GM18873 (cell line): ENCODE data around the gene NOL3.
"Not testable (repeated sequence)": the region's sequence is repeated elsewhere in the genome, so short reads cannot be mapped to it uniquely, and the experiment has no call there.

Source experiments
- ATAC-seq: cut with Tn5 transposase; IDR thresholded peaks from one replicate; pipeline ENCODE4 v1.9.1; 2021; ENCODE audit warnings: mild to moderate bottlenecking, moderate library complexity, moderate number of reproducible peaks; ENCODE audit not compliant: unreplicated experiment, low FRiP score

NOL3 gene

DNA sequence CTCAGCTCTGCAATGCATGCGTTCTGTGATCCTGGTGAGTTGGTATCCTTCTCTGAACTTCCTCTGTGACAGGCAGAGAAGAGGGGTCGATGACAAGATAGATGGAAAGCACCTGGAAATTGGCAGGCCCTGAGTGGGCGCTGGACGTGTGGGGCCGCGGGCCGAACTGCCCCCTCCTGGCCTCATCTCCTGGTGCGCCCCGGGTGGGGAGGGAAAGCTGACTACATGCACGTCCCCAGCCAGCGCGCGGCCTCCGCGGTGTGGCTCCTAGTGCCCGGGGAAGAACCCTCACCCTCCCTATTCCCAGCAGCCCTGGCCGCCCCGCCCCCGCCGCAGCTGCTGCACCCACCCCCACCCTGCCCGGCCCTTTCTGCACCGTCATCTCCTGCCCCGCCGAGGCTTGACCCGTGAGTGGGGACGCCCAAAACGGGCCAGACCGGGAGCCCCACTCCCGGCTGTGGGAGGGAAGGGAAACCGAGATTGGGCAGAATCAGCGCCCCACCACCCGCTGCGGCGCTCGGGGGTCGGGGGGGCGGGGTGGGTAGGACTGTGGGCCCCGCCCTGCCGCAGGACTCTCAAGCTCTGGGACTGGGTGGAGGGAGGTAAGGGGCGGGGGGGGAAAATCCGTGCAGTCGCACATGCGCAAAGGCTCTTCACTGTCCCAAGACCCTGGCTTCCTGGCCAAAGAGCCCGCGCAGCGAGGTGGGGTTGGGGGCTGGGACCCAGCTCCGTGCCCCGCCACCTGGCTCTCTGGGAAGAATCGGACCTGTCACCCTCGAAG is at the start of gene NOL3:
NOL3 (plus strand) TSS at position 371 of the 781 bp plus-strand sequence.
- peak; percentile 48 for ATAC-seq

DNA sequence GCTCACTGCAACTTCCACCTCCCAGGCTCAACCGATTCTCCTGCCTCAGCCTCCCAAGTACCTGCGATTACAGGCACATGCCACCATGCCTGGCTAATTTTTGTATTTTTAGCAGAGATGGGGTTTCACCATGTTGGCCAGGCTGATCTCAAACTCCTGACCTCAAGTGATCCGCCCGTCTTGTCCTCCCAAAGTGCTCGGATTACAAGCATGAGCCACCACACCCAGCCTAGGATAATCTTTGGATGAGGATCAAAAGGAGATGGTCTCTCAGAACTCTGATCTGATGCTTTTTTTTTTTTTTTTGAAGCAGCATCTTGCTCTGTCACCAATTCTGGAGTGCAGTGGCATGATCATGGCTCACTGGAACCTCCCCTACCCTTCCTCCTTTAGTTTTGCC is 47.5 kb upstream of the NOL3 start:
- not testable (repeated sequence) for ATAC-seq

- ATAC-seq, result no peak
These were observed 41.9 kb upstream of the NOL3 start for GRCh38 chr16:67128417-67128816.

GRCh38 chr16:67128887-67129286 is 41.5 kb upstream of the NOL3 start:
- ATAC-seq, result no peak

DNA sequence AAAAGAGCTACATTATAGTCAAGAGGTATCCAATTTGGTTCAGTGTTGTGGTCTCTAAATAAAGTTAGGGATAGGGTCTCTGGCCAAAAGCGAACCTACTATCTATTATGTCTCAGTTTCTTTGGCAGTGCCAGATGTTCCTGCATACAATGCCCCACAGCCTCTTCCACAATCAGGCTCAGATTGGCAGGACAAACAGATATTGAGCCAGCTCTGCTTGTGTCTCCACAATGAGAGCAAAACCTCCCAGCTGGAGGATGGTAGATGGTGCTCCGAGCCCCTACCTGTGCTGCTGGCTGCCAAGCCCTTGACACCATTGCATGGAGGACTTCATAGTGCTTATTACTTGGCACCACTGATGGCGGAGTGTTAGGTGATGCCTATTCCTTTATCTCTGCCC is 40.9 kb upstream of the NOL3 start:
- no peak for ATAC-seq

DNA sequence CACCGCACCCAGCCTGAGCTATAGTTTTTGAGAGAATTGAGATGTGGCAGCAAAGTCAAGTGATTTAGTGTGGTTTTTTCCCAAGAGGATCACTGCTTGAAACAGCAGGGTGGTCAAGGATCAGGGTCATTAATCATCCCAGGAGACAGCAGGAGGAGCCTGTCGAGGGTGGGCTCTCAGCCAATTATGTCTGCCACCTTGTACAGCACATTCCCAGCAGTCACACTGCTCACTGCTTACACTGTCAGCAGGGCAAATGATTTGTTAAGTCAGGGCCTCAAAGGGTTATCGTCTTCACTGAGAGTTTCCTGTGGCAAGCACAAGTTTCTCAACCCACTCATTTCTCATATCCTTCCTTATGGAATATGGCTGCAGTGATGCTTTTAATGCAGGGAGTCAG is 32.7 kb upstream of the NOL3 start:
- no peak for ATAC-seq

DNA sequence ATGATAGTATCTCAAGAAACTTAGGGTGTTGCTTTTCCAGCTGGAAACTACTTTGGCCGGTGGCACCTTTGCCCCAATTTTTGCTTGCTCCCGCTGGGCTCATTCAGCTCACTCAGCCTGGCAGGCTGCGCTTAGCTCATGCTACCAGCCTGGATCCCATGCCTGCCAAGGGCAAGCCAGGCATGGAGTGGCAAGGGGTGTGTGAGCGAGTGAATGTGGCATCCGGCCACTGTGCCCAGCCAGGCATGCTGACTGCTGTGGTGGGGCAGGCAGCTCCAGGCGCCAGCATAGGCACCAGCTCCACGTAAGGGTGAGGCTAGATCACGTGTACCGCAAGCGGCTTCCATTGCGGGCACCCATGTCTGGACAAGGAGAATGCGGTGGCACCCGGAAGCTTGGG is 28.9 kb upstream of the NOL3 start:
- no peak for ATAC-seq

DNA sequence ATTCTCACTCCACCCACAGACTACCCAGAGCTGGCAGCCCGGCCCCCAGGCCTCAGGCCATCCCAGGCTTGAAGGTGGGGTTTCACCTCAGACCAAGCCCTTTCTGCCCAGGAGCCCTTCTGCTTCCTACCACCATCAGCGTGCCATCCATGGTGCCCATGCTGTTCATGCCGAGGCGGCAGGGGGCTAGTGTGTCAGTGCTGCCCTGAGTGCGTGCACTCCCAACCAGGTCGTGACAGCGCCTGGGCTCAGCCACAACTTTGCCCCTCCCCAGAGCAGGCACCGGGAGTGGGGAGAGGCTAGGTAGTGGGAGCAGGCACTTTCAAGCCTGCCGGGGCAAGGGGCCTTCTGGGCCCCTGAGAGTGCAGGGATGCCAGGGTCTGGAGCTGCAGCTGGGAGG is 28.0 kb upstream of the NOL3 start:
- ATAC-seq, result no peak

GRCh38 chr16:67144943-67145342 is 25.4 kb upstream of the NOL3 start:
- ATAC-seq, result no peak

DNA sequence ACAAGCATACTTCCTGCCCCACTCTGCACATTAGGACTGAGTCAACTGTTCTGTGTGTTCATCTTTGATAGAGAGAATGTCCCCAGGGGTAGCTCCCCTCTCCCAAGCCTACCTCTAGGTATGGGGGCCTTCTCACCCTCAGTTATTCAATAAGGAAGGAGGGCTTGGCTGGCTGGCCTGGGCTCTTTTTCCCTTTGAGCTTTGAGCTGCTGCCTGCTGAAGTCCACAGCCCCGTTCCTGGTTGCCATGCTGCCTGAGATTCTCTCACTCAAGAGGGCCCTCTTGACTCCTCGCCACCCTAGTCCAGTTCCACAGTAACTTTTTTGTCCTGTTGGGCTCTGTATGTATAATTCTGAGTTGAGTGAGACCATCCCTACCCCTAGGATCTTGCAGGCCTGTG is 24.6 kb upstream of the NOL3 start:
- no peak for ATAC-seq

DNA sequence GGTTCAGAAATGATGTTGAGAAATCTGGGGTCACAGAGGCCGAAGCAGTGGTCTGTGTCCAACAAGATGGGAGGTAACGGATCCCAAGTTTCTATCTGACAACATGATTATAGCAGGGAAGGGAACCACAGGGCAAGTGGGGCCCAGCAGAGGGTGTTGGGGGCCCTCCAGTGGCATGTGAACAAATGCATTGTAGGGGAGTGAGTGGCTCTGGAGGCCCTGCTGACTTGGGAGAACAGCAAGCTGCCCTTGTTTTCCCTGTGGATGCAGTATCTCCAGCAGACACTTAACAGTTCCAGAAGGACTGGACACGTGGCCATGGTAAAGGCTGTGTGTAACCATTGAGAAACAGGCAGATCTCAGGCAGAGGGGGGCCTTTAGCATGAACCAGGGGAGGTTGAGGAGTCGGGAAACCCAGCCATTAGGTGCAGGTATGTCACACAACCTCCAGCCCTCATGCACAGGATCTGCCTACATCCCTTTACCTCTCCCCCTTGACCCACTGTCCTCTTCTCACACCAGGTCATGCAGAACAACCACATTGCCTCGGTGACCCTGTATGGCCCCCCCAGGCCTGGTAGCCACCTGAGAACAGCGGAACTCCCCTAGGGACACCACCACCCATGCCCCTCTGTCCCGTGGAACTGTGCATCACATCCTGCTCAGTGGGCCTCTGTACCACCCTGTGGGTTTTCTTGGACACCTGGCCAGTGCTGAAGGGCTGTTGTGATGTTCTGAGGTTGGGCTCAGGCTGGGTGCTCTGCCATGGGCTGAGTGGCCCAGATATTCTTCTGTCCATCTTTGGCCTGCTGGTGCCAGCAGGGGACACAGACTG is 23.6 kb upstream of the NOL3 start:
- no peak for ATAC-seq

GRCh38 chr16:67147437-67148140 is 22.7 kb upstream of the NOL3 start:
- no peak for ATAC-seq

- no peak for ATAC-seq
These were observed 22.1 kb upstream of the NOL3 start for GRCh38 chr16:67148221-67148620.

DNA sequence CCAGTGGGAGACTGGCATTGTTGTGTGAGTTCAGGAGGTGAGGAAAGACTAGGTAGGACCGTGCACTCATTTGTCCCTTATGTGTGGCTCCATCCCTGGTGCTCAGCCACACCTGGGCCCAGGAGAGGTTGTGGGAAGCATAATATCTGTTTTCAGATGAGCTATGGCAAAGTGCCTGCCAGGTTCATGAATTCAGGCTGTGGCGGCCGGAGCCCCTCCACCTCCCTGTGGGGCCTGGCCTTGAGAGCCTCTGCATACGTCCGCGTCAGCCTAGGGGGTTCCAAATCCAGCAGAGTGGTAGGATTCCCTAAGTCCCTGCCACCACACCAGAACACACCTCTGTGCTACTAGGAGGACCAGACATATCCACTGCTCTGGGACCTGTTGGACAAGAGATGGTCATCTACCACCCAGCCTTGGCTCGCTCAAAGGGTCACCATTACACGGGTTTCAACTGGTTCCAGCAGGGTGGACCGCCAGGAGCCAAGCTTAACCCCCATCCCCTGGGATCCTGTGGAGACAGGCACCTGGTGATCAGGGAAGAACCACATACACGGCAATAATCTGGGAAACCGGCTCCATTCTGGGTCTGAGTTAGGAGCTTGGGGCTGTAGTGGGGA is 21.6 kb upstream of the NOL3 start:
- ATAC-seq, result no peak

GRCh38 chr16:67149276-67150046 is 20.9 kb upstream of the NOL3 start:
- ATAC-seq, result no peak

DNA sequence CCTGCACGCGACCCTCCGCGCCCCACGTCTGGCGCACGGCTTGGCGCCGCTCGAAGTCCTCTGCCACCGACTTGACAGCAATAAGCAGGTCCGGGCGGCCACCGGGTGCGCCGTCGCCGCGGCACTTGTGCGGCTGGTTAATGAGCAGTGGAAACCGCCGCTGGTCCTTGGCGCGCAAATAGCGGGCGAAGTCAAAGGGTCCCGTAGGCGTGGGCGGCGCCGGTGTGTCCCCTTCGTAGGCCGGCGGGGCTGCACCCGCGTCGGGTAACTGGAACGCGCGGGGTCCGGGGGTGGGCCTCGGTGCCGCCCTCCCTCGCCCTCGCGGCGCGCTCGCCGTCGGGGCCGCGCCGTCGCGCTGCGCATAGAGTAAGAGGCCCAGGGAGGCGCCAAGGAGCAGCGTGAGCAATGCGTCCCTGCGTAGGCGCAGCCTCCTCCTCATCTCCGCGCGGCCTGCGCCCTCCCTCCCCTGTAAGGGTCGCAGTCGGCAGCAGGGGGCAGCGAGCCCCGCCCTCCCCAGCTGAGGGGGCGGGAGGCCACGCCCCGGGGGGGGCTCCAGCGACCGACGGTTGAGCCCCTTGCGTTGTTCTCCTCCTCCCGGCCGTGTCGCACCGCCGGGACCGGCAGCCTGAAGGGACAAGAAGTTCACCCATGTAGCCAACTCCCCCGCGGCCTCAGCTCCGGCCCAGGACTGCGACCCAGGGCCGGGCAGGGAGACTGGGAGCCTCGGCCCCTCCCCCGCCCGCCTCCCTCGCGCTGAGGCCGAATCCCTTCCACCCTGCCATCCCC is 20.1 kb upstream of the NOL3 start:
- ATAC-seq, result no peak

DNA sequence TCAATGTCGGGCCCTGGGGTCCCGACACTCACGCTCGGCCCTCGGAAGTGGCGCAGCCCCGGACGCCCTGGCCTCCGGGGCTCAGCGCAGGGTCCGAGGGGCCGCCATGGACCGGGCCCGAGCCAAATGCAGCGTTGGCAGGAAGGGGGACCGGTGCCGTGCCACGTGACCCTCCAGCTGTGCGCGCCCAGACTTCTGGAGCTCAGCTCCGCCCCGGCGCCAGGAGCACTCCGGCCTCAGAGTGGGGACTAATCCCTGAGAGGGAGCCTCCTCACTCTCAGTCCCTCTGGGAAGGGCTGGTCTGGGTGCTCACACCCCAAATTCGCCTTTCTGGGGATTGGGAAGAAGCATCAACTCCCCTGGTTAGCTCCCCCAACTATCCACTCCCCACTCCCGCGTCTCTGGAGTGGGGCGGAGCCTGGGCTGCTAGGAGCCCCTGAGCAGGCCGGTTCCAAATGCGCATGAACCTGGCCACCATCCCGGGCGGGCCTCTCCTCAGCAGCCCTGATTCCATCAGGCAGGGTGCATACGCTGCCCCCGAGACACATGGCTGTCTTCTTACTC is 19.4 kb upstream of the NOL3 start, which contains the start of gene B3GNT9:
B3GNT9 (minus strand) TSS at position 166 of the 564 bp plus-strand sequence. CDS start 513 bp downstream, outside the sequence.
- no peak for ATAC-seq

- ATAC-seq, result no peak
These were observed 18.8 kb upstream of the NOL3 start for GRCh38 chr16:67151431-67152097.
